ENCODE measurements around the gene INAFM2. TPM values are rescaled to one million over a fixed set of nuclear protein-coding genes. Genes with fewer than 3 reads are reported as not detected.

The INAFM2 gene
- total RNA-seq, 4 donors from 2014 or later = 4.0 to 16.5 (median 8.1) TPM

DNA sequence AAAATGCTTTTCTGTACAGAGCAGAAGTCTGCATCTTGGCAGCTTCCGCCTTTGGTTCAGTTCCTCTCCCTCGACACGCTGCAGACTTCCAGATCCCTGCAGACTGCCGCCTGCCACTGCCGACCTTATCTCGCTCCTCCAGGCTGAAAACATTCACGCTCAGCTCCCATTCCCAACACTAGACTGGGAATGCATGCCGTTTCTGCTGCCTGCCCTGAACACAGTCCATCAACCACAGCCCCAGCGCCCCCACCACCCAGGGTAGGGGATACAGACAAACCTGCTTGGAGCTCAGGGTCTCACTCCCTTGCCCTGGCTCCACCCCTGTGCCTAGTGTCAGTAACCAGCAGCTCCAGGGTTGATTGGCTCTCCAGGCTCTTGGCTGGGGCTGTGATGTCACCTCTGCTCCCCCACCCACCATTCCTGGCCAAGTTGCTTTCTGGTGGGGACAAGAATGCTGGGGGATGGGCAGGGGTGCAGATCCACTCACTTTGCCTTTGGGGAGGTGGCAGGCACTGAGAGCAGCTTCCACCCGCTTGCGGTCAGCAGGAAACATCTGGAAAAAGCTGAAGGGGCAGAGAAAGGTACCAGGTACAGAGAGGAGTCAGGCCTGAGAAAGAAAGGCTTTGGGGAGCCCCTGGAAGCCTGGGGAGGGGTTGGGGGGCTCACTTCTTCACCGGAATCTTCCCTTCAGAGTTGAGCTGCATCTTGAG is 21.9 kb upstream of the INAFM2 start:
- TF ChIP-seq CTCF (IDR thresholded peaks at IDR 0.05; ENCODE audit: low read depth) = no peak

GRCh38 chr15:40302288-40302886 is 21.1 kb upstream of the INAFM2 start:
- TF ChIP-seq CTCF (IDR thresholded peaks at IDR 0.05; ENCODE audit: low read depth) = no peak

- no peak for TF ChIP-seq CTCF (IDR thresholded peaks at IDR 0.05; ENCODE audit: low read depth)
Measured at GRCh38 chr15:40302981-40303380, 20.5 kb upstream of the INAFM2 start.

DNA sequence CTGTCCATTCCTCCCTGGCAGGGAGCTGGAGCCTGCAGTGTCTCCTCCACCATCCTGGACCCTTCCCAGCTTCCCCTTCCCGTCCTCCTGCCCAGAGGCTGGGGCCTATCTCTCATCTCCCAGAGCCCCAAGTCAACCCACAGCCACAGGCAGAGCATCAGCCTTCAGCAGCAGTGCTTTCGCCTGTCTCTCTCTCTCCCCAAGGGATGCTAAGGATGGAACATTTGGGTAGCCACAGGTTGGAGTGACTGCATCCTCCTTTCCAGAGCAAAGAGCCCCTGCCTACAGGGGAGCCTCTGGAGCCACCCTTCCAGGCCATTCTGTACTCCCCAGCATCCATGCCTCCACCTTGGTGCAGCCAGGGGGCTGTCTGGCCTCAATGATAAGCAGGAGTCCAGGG is 19.9 kb upstream of the INAFM2 start:
- no peak for TF ChIP-seq CTCF (IDR thresholded peaks at IDR 0.05; ENCODE audit: low read depth)

- TF ChIP-seq CTCF (IDR thresholded peaks at IDR 0.05; ENCODE audit: low read depth) = no peak
Measured at GRCh38 chr15:40305281-40305680, 18.2 kb upstream of the INAFM2 start.

- no peak for TF ChIP-seq CTCF (IDR thresholded peaks at IDR 0.05; ENCODE audit: low read depth)
Measured at GRCh38 chr15:40306371-40306770, 17.1 kb upstream of the INAFM2 start.

DNA sequence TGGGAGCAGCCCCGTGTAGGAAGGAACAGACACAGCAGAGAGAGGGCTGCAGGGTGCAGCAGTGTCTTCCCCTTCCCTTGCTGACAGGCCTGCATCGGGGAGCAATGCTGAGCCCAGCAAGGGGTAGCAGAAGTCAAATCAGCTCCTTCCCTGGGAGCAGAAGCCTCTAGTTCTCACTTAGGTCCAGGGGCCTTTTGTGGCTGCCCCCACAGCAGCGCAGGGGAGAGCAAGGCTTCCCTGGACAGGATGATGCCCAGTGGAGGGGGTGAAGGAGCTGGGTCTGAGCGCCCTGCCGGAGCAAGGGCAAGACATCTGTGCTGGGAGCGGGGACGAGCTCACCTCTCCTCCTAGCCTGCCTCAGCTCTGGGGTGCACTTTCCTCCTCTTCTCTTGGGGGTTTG is 16.6 kb upstream of the INAFM2 start:
- TF ChIP-seq CTCF (IDR thresholded peaks at IDR 0.05; ENCODE audit: low read depth) = no peak

Data from subcutaneous adipose tissue (tissue), 4 donors.